ENCODE results near the gene PALMD. TPM values are rescaled to one million over a fixed set of nuclear protein-coding genes. Genes with fewer than 3 reads are reported as not detected.

The PALMD gene
- total and polyA plus RNA-seq, 2 of the 8 experiments (the other 6 are each of a cell fraction or from before 2014, with no cell fraction given), result not detected

- no peaks in the 10 kb centered on the region for H3K36me3 ChIP-seq (ENCODE audit: control insufficient read depth in 2 of 4, insufficient read depth in 4 of 4, low read length in 3 of 4)
- H3K23ac ChIP-seq (ENCODE audit: insufficient read length), result no peak overlapping the region
- TF ChIP-seq POLR2A (IDR thresholded peaks at IDR 0.05; ENCODE audit: control extremely low read depth in 1 of 2, low read depth in 2 of 2, low read length in 2 of 2), result no peak
- H4K20me1 ChIP-seq (replicated peaks in 1 of 2; ENCODE audit: control insufficient read depth in 1 of 2, insufficient read depth in 2 of 2, low read length in 2 of 2), result no peaks in the 10 kb centered on the region
- H3K27me3 ChIP-seq (replicated peaks in 1 of 4; ENCODE audit: control insufficient read depth in 3 of 4, extremely low read depth in 1 of 4, insufficient read depth in 3 of 4, low read length in 3 of 4), result no peaks in the 10 kb centered on the region
- FAIRE-seq (no peak), DNase-seq (ENCODE audit: low read depth in 1 of 2, low spot score in 2 of 2) (no peak)
- no peaks in the 10 kb centered on the region for H3K79me1 ChIP-seq (ENCODE audit: low read depth, low read length)
- H3K79me2 ChIP-seq (ENCODE audit: control insufficient read depth in 1 of 2, insufficient read depth in 2 of 2, low read length in 2 of 2), result no peaks in the 10 kb centered on the region
- H3K14ac ChIP-seq (ENCODE audit: insufficient read length), result no peak overlapping the region
- no peak overlapping the region for H3K18ac ChIP-seq (ENCODE audit: extremely low read depth, low read length)
- no peak overlapping the region for H2BK120ac ChIP-seq (replicated peaks; ENCODE audit: low read depth, low read length)
- H3K23me2 ChIP-seq (ENCODE audit: low read depth, low read length), result no peaks in the 10 kb centered on the region
- H3K27ac ChIP-seq (ENCODE audit: low read depth, low read length), result no peak overlapping the region
- no peak overlapping the region for H2BK12ac ChIP-seq (ENCODE audit: low read depth, low read length)
- H4K8ac ChIP-seq (ENCODE audit: extremely low read depth, insufficient read depth, low read length), result no peak overlapping the region
- no peaks in the 10 kb centered on the region for H3K9me3 ChIP-seq (ENCODE audit: insufficient read depth in 2 of 2, low read depth in 1 of 2, low read length in 1 of 2)
- no peak overlapping the region for H3K4ac ChIP-seq (replicated peaks; ENCODE audit: insufficient read length, low read depth, low read length)
- H3K4me2 ChIP-seq (ENCODE audit: insufficient read depth in 1 of 2, low read depth in 2 of 2, low read length in 2 of 2), result no peak overlapping the region
- no peak overlapping the region for H2BK5ac ChIP-seq (ENCODE audit: low read depth, low read length)
- no peak overlapping the region for H3K9ac ChIP-seq (replicated peaks in 1 of 4; ENCODE audit: extremely low read depth in 1 of 4, low read depth in 3 of 4, low read length in 3 of 4)
- no peak overlapping the region for H3K4me3 ChIP-seq (ENCODE audit: extremely low read depth in 1 of 4, insufficient read depth in 2 of 4, low read depth in 3 of 4, low read length in 4 of 4)
- POLR2A ChIA-PET (ENCODE audit: partially characterized antibody), result no interaction called here
- H2BK20ac ChIP-seq (ENCODE audit: low read length), result no peak overlapping the region
- no peak overlapping the region for H2AK5ac ChIP-seq (ENCODE audit: low read depth, low read length)
- no peak overlapping the region for H2BK15ac ChIP-seq (ENCODE audit: low read length)
- no peak overlapping the region for H2AFZ ChIP-seq (ENCODE audit: low read length)
- H4K5ac ChIP-seq (ENCODE audit: insufficient read length, low read depth, low read length), result no peak overlapping the region
- H3K56ac ChIP-seq (replicated peaks; ENCODE audit: insufficient read length, low read depth, low read length), result no peak overlapping the region
- H3K4me1 ChIP-seq (replicated peaks in 1 of 4; ENCODE audit: control insufficient read depth in 3 of 4, insufficient read depth in 4 of 4, low read length in 3 of 4), result no peaks in the 10 kb centered on the region
- no peak overlapping the region for H4K91ac ChIP-seq (replicated peaks; ENCODE audit: insufficient read length, low read length)
- CTCF ChIA-PET (ENCODE audit: partially characterized antibody), result no interaction called here
Measured at GRCh38 chr1:99676876-99677275, 31.0 kb downstream of the PALMD start.
